IMR-90 (cell line): Measurements from ENCODE around the gene SP2. TPM values are rescaled to one million over a fixed set of nuclear protein-coding genes. Genes with fewer than 3 reads are reported as not detected.

Source experiments
- ATAC-seq: fragments of 200-7000 bp; cut with Tn5 transposase; 2 replicates; pipeline ENCODE4 v1.9.1; 2020; ENCODE audit warnings: low read depth, mild to moderate bottlenecking, moderate library complexity
- BruUV-seq: library from RNA; stranded (reverse); fragments of 400-500 nt; replicated peaks from 2 replicates; lab custom pipeline; 2021; lab: Mats Ljungman, UMichigan
- CTCF ChIA-PET: fragments of 300-600 bp; formaldehyde crosslinking; extraction: SDS; loops from one replicate; lab custom pipeline; 2021; ENCODE audit warnings: antibody characterized with exemption; lab: Yijun Ruan, JAX
- POLR2A ChIA-PET: fragments of 300-600 bp; sonication (Branson Sonifier 250); formaldehyde crosslinking; loops from one replicate; lab custom pipeline; 2022; ENCODE audit warnings: antibody characterized with exemption; ENCODE audit not compliant: unreplicated experiment; lab: Charles Lee
- DNase-seq: peaks from one replicate; pipeline ENCODE4 v3.0.0; 2013
- H2AFZ ChIP-seq: replicated peaks from 2 replicates; pipeline ENCODE3; 2013; ENCODE audit warnings: low read length, mild to moderate bottlenecking; ENCODE audit not compliant: poor library complexity
- H2AK5ac ChIP-seq: 2 replicates; pipeline ENCODE4 v1.6.1; 2013; ENCODE audit warnings: low read depth, low read length, inconsistent platforms
- H2AK9ac ChIP-seq: replicated peaks from 2 replicates; pipeline ENCODE3; 2013; ENCODE audit warnings: mild to moderate bottlenecking, low read depth, low read length, moderate library complexity; ENCODE audit not compliant: poor library complexity
- H2BK120ac ChIP-seq: 2 replicates; pipeline ENCODE4 v1.6.1; 2013; ENCODE audit warnings: low read depth, low read length, inconsistent platforms
- H2BK15ac ChIP-seq: 3 replicates; pipeline ENCODE4 v1.6.1; 2013; ENCODE audit warnings: low read depth, low read length, inconsistent platforms
- H2BK20ac ChIP-seq: 2 replicates; pipeline ENCODE4 v1.6.1; 2013; ENCODE audit warnings: low read depth, mild to moderate bottlenecking, inconsistent platforms, low read length, moderate library complexity
- H2BK5ac ChIP-seq: 2 replicates; pipeline ENCODE4 v1.6.1; 2013; ENCODE audit warnings: mild to moderate bottlenecking, low read depth, low read length, inconsistent platforms; ENCODE audit not compliant: poor library complexity, severe bottlenecking
- H3K14ac ChIP-seq: replicated peaks from 2 replicates; pipeline ENCODE4 v1.6.1; 2013; ENCODE audit warnings: low read depth, low read length, inconsistent platforms
- H3K18ac ChIP-seq: 2 replicates; pipeline ENCODE4 v1.6.1; 2013; ENCODE audit warnings: low read depth, low read length, control low read depth
- H3K23ac ChIP-seq: 2 replicates; pipeline ENCODE4 v1.6.1; 2013; ENCODE audit warnings: low read depth, low read length, inconsistent platforms
- H3K27ac ChIP-seq: 2 replicates; pipeline ENCODE4 v1.5.1; 2013; ENCODE audit warnings: mild to moderate bottlenecking, control low read depth, low read length; ENCODE audit not compliant: insufficient read depth
- H3K27me3 ChIP-seq: 2 replicates; pipeline ENCODE4 v1.6.1; 2013; ENCODE audit warnings: low read length; ENCODE audit not compliant: control insufficient read depth, insufficient read depth
- H3K36me3 ChIP-seq: 2 replicates; pipeline ENCODE4 v1.6.1; 2013; ENCODE audit warnings: low read length, mixed read lengths; ENCODE audit not compliant: control insufficient read depth, insufficient read depth
- H3K4ac ChIP-seq: 2 replicates; pipeline ENCODE4 v1.6.1; 2013; ENCODE audit warnings: low read depth, low read length, inconsistent platforms
- H3K4me1 ChIP-seq: 2 replicates; pipeline ENCODE4 v1.6.1; 2013; ENCODE audit warnings: low read length, mixed read lengths; ENCODE audit not compliant: control insufficient read depth, insufficient read depth
- H3K4me2 ChIP-seq: 2 replicates; pipeline ENCODE4 v1.6.1; 2013; ENCODE audit warnings: low read depth, mild to moderate bottlenecking, control low read depth, low read length, moderate library complexity
- H3K4me3 ChIP-seq: 2 replicates; pipeline ENCODE4 v1.5.1; 2013; ENCODE audit warnings: low read depth, mild to moderate bottlenecking, control low read depth, low read length, moderate library complexity; ENCODE audit not compliant: insufficient read depth
- H3K56ac ChIP-seq: 2 replicates; pipeline ENCODE4 v1.6.1; 2013; ENCODE audit warnings: low read length, inconsistent platforms; ENCODE audit not compliant: insufficient read depth; ENCODE audit errors: extremely low read depth
- H3K79me1 ChIP-seq, 2 experiments: 2 replicates each; pipeline ENCODE4 v1.6.1; 2013; ENCODE audit warnings: low read length in 2 of 2, inconsistent platforms in 1 of 2, low read depth in 1 of 2
- H3K9ac ChIP-seq: 2 replicates; pipeline ENCODE4 v1.6.1; 2013; ENCODE audit warnings: low read depth, low read length, control low read depth
- H3K9me1 ChIP-seq: 2 replicates; pipeline ENCODE4 v1.6.1; 2013; ENCODE audit warnings: low read length, inconsistent platforms; ENCODE audit not compliant: insufficient read depth
- H3K9me3 ChIP-seq: 2 replicates; pipeline ENCODE4 v1.6.1; 2013; ENCODE audit warnings: low read length; ENCODE audit not compliant: control insufficient read depth, insufficient read depth
- H4K20me1 ChIP-seq: 2 replicates; pipeline ENCODE4 v1.6.1; 2013; ENCODE audit warnings: low read length, inconsistent platforms; ENCODE audit not compliant: insufficient read depth
- H4K5ac ChIP-seq: 2 replicates; pipeline ENCODE4 v1.6.1; 2013; ENCODE audit warnings: mild to moderate bottlenecking, low read depth, low read length, control low read depth
- H4K8ac ChIP-seq, 2 experiments: 2 replicates each; pipeline ENCODE4 v1.6.1; 2013; ENCODE audit warnings: low read depth in 2 of 2, low read length in 2 of 2, control low read depth in 1 of 2, inconsistent platforms in 1 of 2
- H4K91ac ChIP-seq: 2 replicates; pipeline ENCODE4 v1.6.1; 2013; ENCODE audit warnings: low read depth, low read length, inconsistent platforms; ENCODE audit not compliant: insufficient read depth
- BHLHE40 ChIP-seq: fragments of 150-350 bp; IDR thresholded peaks from 2 replicates; pipeline ENCODE4 v1.6.1; 2016; ENCODE audit warnings: mild to moderate bottlenecking, low read depth, low read length
- CEBPB ChIP-seq: IDR thresholded peaks from 2 replicates; pipeline ENCODE4 v1.6.1; 2012; ENCODE audit warnings: low read depth, low read length, improper control_type of control experiment
- CHD1 ChIP-seq: IDR thresholded peaks from 2 replicates; pipeline ENCODE4 v1.6.1; 2012; ENCODE audit warnings: low read depth, low read length, improper control_type of control experiment
- CTCF ChIP-seq: conservative IDR thresholded peaks from 2 replicates; pipeline ENCODE4 v1.5.1; 2012; ENCODE audit warnings: mild to moderate bottlenecking, low read depth, low read length, improper control_type of control experiment
- FOS ChIP-seq: fragments of 150-350 bp; IDR thresholded peaks from 2 replicates; pipeline ENCODE4 v1.6.1; 2016; ENCODE audit warnings: low read depth, low read length
- MAFK ChIP-seq: IDR thresholded peaks from 2 replicates; pipeline ENCODE4 v1.6.1; 2012; ENCODE audit warnings: low read depth, low read length, improper control_type of control experiment
- MAZ ChIP-seq: IDR thresholded peaks from 2 replicates; pipeline ENCODE4 v1.6.1; 2012; ENCODE audit warnings: low read depth, mild to moderate bottlenecking, low read length, improper control_type of control experiment, moderate library complexity, borderline replicate concordance
- MXI1 ChIP-seq: IDR thresholded peaks from 2 replicates; pipeline ENCODE4 v1.6.1; 2012; ENCODE audit warnings: low read depth, mild to moderate bottlenecking, low read length, moderate library complexity, borderline replicate concordance
- NFE2L2 ChIP-seq: fragments of 150-350 bp; IDR thresholded peaks from 2 replicates; pipeline ENCODE4 v1.6.1; 2016; ENCODE audit warnings: low read depth, mild to moderate bottlenecking, low read length
- POLR2A ChIP-seq: IDR thresholded peaks from 2 replicates; pipeline ENCODE4 v1.6.1; 2012; ENCODE audit warnings: mild to moderate bottlenecking, low read depth, low read length
- RAD21 ChIP-seq: IDR thresholded peaks from 2 replicates; pipeline ENCODE4 v1.6.1; 2012; ENCODE audit warnings: low read length, improper control_type of control experiment
- RCOR1 ChIP-seq: IDR thresholded peaks from 2 replicates; pipeline ENCODE4 v1.6.1; 2012; ENCODE audit warnings: mild to moderate bottlenecking, low read length, improper control_type of control experiment; ENCODE audit not compliant: insufficient replicate concordance
- RFX5 ChIP-seq: IDR thresholded peaks from 2 replicates; pipeline ENCODE4 v1.8.0; 2012; ENCODE audit warnings: low read depth, mild to moderate bottlenecking, low read length, moderate library complexity
- SMC3 ChIP-seq: fragments of 150-350 bp; IDR thresholded peaks from 2 replicates; pipeline ENCODE4 v1.6.1; 2016; ENCODE audit warnings: low read depth, mild to moderate bottlenecking, antibody characterized with exemption, low read length, moderate library complexity
- WGBS, 2 experiments: methylation state at CpG; one replicate each; pipeline versions ENCODE4 v1.1.5 to v1.1.7; 2013; ENCODE audit warnings: missing lambda C conversion rate in 2 of 2; ENCODE audit not compliant: insufficient read length in 1 of 2; ENCODE audit errors: extremely low coverage in 2 of 2; 5-methylcytosine and 5-hydroxymethylcytosine counted together
- dilution Hi-C: fragments of 300-500 bp; cut with HindIII; formaldehyde crosslinking; loops from one replicate; pipeline ENCODE4 v1.14.3; 2018; ENCODE audit warnings: low sequenced_read_pairs; ENCODE audit not compliant: unreplicated experiment
- in situ Hi-C: fragments of 300-500 bp; cut with MboI; formaldehyde crosslinking; loops from 3 replicates; pipeline ENCODE4 v1.14.3; 2019; ENCODE audit warnings: low sequenced_read_pairs, inconsistent platforms, mixed read lengths
- intact Hi-C: fragments of 100-400 bp; cut with micrococcal nuclease; formaldehyde crosslinking; loops from 2 replicates; pipeline ENCODE4 v1.10.0; 2022
- polyA plus RNA-seq, 3 experiments: library from polyadenylated mRNA; depleted of rRNA; stranded (reverse); fragments of >200 nt; gene quantifications; 2 replicates each; pipeline ENCODE4 v1.2.3, GENCODE V29; 2012; ENCODE audit warnings: low replicate concordance in 1 of 3
- total RNA-seq: library from RNA; depleted of rRNA; stranded (reverse); fragments of >200 nt; gene quantifications from 2 replicates; pipeline ENCODE4 v1.2.3, GENCODE V29; 2012
- TF ChIP-seq, protein P1 (sequence below): fragments of 150-350 bp; IDR thresholded peaks from 2 replicates; pipeline ENCODE4 v1.6.1; 2016; ENCODE audit warnings: low read depth, mild to moderate bottlenecking, low read length, moderate library complexity, borderline replicate concordance
- TF ChIP-seq, protein P2 (sequence below): fragments of 150-350 bp; IDR thresholded peaks from 2 replicates; pipeline ENCODE4 v1.6.1; 2017; ENCODE audit warnings: mild to moderate bottlenecking, antibody characterized with exemption, low read length, low read depth

Gene SP2
- total and polyA plus RNA-seq, 2 of the 4 experiments (the other 2 are of a cell fraction) = 0.72 to 13.8 TPM

GRCh38 chr17:47867813-47868533 is 28.1 kb upstream of the SP2 start:
- Histone ChIP-seq H4K20me1 (no peaks in the 10 kb centered on the region), H3K4me2 (no peak overlapping the region), H4K5ac (no peak overlapping the region), H2BK120ac (no peak overlapping the region), H3K9me1 (no peaks in the 10 kb centered on the region), H3K4me1 (peaks cover 4% of the 10 kb centered on the region), H3K79me1 (no peaks in the 10 kb centered on the region), H4K91ac (no peak overlapping the region), H3K36me3 (no peaks in the 10 kb centered on the region), H2AK5ac (peak overlapping the region; percentile 43; the same call in 1 of the 2 replicates), H2AK9ac (no peak overlapping the region), H3K56ac (no peak overlapping the region), H2BK5ac (no peak overlapping the region), H3K27ac (no peak overlapping the region), H3K4me3 (no peak overlapping the region), H3K18ac (no peak overlapping the region), H3K9ac (no peak overlapping the region), H2AFZ (no peak overlapping the region), H3K23ac (no peak overlapping the region), H2BK15ac (no peak overlapping the region), H2BK20ac (no peak overlapping the region), H3K27me3 (peaks cover 42% of the 10 kb centered on the region), H3K9me3 (peaks cover 3% of the 10 kb centered on the region; the same call in 1 of the 2 replicates), H3K14ac (no peak overlapping the region), H4K8ac (no peak overlapping the region), H3K4ac (no peak overlapping the region)
- TF ChIP-seq CHD1 (no peak), RFX5 (no peak), NFE2L2 (no peak), SMC3 (no peak), BHLHE40 (no peak), MAFK (no peak), RCOR1 (no peak), MXI1 (no peak), CTCF (no peak), RAD21 (no peak), FOS (no peak), CEBPB (no peak), POLR2A (no peak), MAZ (no peak)
- TF ChIP-seq, protein P1, sequence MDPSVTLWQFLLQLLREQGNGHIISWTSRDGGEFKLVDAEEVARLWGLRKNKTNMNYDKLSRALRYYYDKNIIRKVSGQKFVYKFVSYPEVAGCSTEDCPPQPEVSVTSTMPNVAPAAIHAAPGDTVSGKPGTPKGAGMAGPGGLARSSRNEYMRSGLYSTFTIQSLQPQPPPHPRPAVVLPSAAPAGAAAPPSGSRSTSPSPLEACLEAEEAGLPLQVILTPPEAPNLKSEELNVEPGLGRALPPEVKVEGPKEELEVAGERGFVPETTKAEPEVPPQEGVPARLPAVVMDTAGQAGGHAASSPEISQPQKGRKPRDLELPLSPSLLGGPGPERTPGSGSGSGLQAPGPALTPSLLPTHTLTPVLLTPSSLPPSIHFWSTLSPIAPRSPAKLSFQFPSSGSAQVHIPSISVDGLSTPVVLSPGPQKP = no peak
- TF ChIP-seq, protein P2, sequence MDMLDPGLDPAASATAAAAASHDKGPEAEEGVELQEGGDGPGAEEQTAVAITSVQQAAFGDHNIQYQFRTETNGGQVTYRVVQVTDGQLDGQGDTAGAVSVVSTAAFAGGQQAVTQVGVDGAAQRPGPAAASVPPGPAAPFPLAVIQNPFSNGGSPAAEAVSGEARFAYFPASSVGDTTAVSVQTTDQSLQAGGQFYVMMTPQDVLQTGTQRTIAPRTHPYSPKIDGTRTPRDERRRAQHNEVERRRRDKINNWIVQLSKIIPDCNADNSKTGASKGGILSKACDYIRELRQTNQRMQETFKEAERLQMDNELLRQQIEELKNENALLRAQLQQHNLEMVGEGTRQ = no peak
- DNase-seq = no peak
- BruUV-seq = no TSS peak
- ChIA-PET POLR2A (no interaction called here), CTCF (no interaction called here)
- WGBS, 2 experiments = 87% methylated on average over 3 of the region's 11 CpGs; no CpG with 5 or more reads in 1 of the 2 experiments
- no peak for ATAC-seq
- dilution Hi-C loops = no loop called here
- in situ Hi-C loops = no loop called here
- intact Hi-C loops = no loop called here
